ENCODE data around the gene ANTXR1. TPM values are rescaled to one million over a fixed set of nuclear protein-coding genes. Genes with fewer than 3 reads are reported as not detected.

Gene ANTXR1
- polyA plus RNA-seq, 1 of the 3 experiments (the other 2 are of a cell fraction): 114 TPM

GRCh38 chr2:69170661-69171060, 157.7 kb downstream of the ANTXR1 start:
- H2AFZ ChIP-seq (ENCODE audit: low read depth): no peak overlapping the region
- no peak overlapping the region for H3K9ac ChIP-seq
- TF ChIP-seq TEAD4 (IDR thresholded peaks at IDR 0.05; ENCODE audit: borderline replicate concordance, insufficient read depth) (no peak), USF2 (IDR thresholded peaks at IDR 0.05; ENCODE audit: borderline replicate concordance, low read depth, low read length) (no peak), FOXJ3 (CRISPR knock-in tag; IDR thresholded peaks at IDR 0.05) (no peak), YY1 (IDR thresholded peaks at IDR 0.05; ENCODE audit: low read depth) (no peak), RFX5 (IDR thresholded peaks at IDR 0.05; ENCODE audit: low read length) (no peak), EZH2phosphoT487 (IDR thresholded peaks at IDR 0.05; ENCODE audit: borderline replicate concordance, low read depth) (no peak)
- DNase-seq: no peak
- H3F3A ChIP-seq (replicated peaks; ENCODE audit: insufficient read depth): peaks cover 12% of the 10 kb centered on the region
- no peaks in the 10 kb centered on the region for H3K9me2 ChIP-seq
- peaks cover 10 to 36% of the 10 kb centered on the region in 2 experiments; a peak in 3 of 4 replicates for H3K4me1 ChIP-seq (ENCODE audit: control insufficient read depth in 1 of 2, insufficient read depth in 2 of 2, low read depth in 1 of 2, low read length in 1 of 2)
- CTCF ChIA-PET: interaction anchor here (1.3 kb wide), 1 partner anchor 158 kb away, joined by 3 read pairs; no protein-coding TSS in a partner anchor
- H3K79me2 ChIP-seq (ENCODE audit: insufficient read depth): peaks cover 5% of the 10 kb centered on the region; the same call in 1 of the 2 replicates
- H3K36me3 ChIP-seq (replicated peaks in 1 of 2; ENCODE audit: control insufficient read depth in 1 of 2, insufficient read depth in 2 of 2, low read length in 1 of 2): peaks cover 8 to 45% of the 10 kb centered on the region in 2 experiments
- no peak overlapping the region for H3K4me3 ChIP-seq (ENCODE audit: low read depth in 2 of 2, low read length in 1 of 2)
- peak overlapping the region; percentile 52 to 79 for H3K27ac ChIP-seq (ENCODE audit: low read depth in 2 of 2, low read length in 1 of 2)
- no peaks in the 10 kb centered on the region for H3K9me3 ChIP-seq
- H3K4me2 ChIP-seq: no peak overlapping the region
- H4K20me1 ChIP-seq (ENCODE audit: insufficient read depth): no peaks in the 10 kb centered on the region
- 92% methylated on average over 3 of the region's 3 CpGs for WGBS (ENCODE audit: low lambda C conversion rate)
- POLR2A ChIA-PET: no interaction called here
- no peaks in the 10 kb centered on the region for H3K27me3 ChIP-seq (ENCODE audit: insufficient read depth)

- peak overlapping the region; percentile 52 to 79; a peak in 3 of 4 replicates for H3K27ac ChIP-seq (ENCODE audit: low read depth in 2 of 2, low read length in 1 of 2)
- H3K4me1 ChIP-seq (ENCODE audit: control insufficient read depth in 1 of 2, insufficient read depth in 2 of 2, low read depth in 1 of 2, low read length in 1 of 2): peaks cover 12 to 40% of the 10 kb centered on the region in 2 experiments
- CTCF ChIA-PET: interaction anchor here (1.3 kb wide), 1 partner anchor 159 kb away, joined by 3 read pairs; no protein-coding TSS in a partner anchor
Measured at GRCh38 chr2:69171116-69171896, 158.3 kb downstream of the ANTXR1 start.

More at GRCh38 chr2:69171116-69171896, 158.3 kb downstream of the ANTXR1 start:
- H3K79me2 ChIP-seq (ENCODE audit: insufficient read depth): no peaks in the 10 kb centered on the region; the same call in 1 of the 2 replicates
- H3K4me3 ChIP-seq (ENCODE audit: low read depth in 2 of 2, low read length in 1 of 2): no peak overlapping the region
- WGBS (ENCODE audit: low lambda C conversion rate): 75% methylated on average over 5 of the region's 5 CpGs
- no peak for DNase-seq
- no peaks in the 10 kb centered on the region for H3K27me3 ChIP-seq (ENCODE audit: insufficient read depth)
- H3K4me2 ChIP-seq: no peak overlapping the region
- H3K36me3 ChIP-seq (replicated peaks in 1 of 2; ENCODE audit: control insufficient read depth in 1 of 2, insufficient read depth in 2 of 2, low read length in 1 of 2): peaks cover 4 to 39% of the 10 kb centered on the region in 2 experiments
- H2AFZ ChIP-seq (ENCODE audit: low read depth): no peak overlapping the region
- POLR2A ChIA-PET: no interaction called here
- H4K20me1 ChIP-seq (ENCODE audit: insufficient read depth): no peaks in the 10 kb centered on the region
- no peak overlapping the region for H3K9ac ChIP-seq
- H3F3A ChIP-seq (replicated peaks; ENCODE audit: insufficient read depth): peaks cover 14% of the 10 kb centered on the region
- H3K9me3 ChIP-seq: no peaks in the 10 kb centered on the region
- TF ChIP-seq NFIC (IDR thresholded peaks at IDR 0.05; ENCODE audit: borderline replicate concordance) (no peak), FOSL2 (IDR thresholded peaks at IDR 0.05; ENCODE audit: borderline replicate concordance, low read depth) (no peak), POLR2AphosphoS5 (IDR thresholded peaks at IDR 0.05; ENCODE audit: low read depth, low read length) (no peak), NRF1 (IDR thresholded peaks at IDR 0.05; ENCODE audit: low read depth, low read length) (no peak), MXI1 (IDR thresholded peaks at IDR 0.05; ENCODE audit: low read depth, low read length) (no peak), TCF12 (IDR thresholded peaks at IDR 0.05) (no peak), USF1 (IDR thresholded peaks at IDR 0.05; ENCODE audit: borderline replicate concordance, low read depth) (no peak), ELF1 (IDR thresholded peaks at IDR 0.05) (no peak), JUND (IDR thresholded peaks at IDR 0.05) (no peak), SIN3A (IDR thresholded peaks at IDR 0.05; ENCODE audit: borderline replicate concordance, low read depth, low read length) (no peak), EZH2phosphoT487 (IDR thresholded peaks at IDR 0.05; ENCODE audit: borderline replicate concordance, low read depth) (no peak), SMC3 (IDR thresholded peaks at IDR 0.05; ENCODE audit: low read depth, low read length) (no peak), RXRA (IDR thresholded peaks at IDR 0.05; ENCODE audit: borderline replicate concordance, low read depth) (no peak)
- no peaks in the 10 kb centered on the region for H3K9me2 ChIP-seq

All from SK-N-SH (cell line).